ENCODE measurements around the gene PHTF1. TPM values are rescaled to one million over a fixed set of nuclear protein-coding genes. Genes with fewer than 3 reads are reported as not detected.

PHTF1 gene
- total RNA-seq, 4 donors from 2014 or later = 10.2 to 13.3 (median 11.8) TPM

- TF ChIP-seq POLR2AphosphoS5 (IDR thresholded peaks at IDR 0.05) (no peak), EP300 (IDR thresholded peaks at IDR 0.05) (no peak), POLR2A (IDR thresholded peaks at IDR 0.05; ENCODE audit: low read depth) (no peak), CTCF (IDR thresholded peaks at IDR 0.05) (no peak)
These were observed 45.4 kb upstream of the PHTF1 start for GRCh38 chr1:113804421-113805255.

GRCh38 chr1:113802367-113803007, 43.2 kb upstream of the PHTF1 start:
- Histone ChIP-seq H3K36me3 (peaks cover 0 to 7% (median 3%) of the 10 kb centered on the region in 4 donors), H3K4me1 (peaks cover 41 to 74% (median 72%) of the 10 kb centered on the region in 4 donors), H3K9me3 (no peaks in the 10 kb centered on the region), H3K4me3 (no peak overlapping the region), H3K27me3 (no peaks in the 10 kb centered on the region), H3K27ac (replicated peaks in 1 of 4) (no peak overlapping the region)
- intact Hi-C loops (cut with DNase I) = loop anchor here (5.0 kb wide), 1 partner anchor 35 kb away; no protein-coding TSS in a partner anchor
- no peak for DNase-seq (ENCODE audit: extremely low spot score)
- no peak for TF ChIP-seq CTCF (IDR thresholded peaks at IDR 0.05)
- no peak for TF ChIP-seq EP300 (IDR thresholded peaks at IDR 0.05)
- no peak for TF ChIP-seq POLR2AphosphoS5 (IDR thresholded peaks at IDR 0.05)
- TF ChIP-seq POLR2A (IDR thresholded peaks at IDR 0.05; ENCODE audit: low read depth) = no peak
- 95% methylated on average over 3 of the region's 3 CpGs for WGBS

More at GRCh38 chr1:113804421-113805255, 45.4 kb upstream of the PHTF1 start:
- intact Hi-C loops (cut with DNase I) = loop anchor here (5.0 kb wide), 1 partner anchor 37 kb away; no protein-coding TSS in a partner anchor
- Histone ChIP-seq H3K4me3 (no peak overlapping the region), H3K27ac (replicated peaks in 1 of 4) (no peak overlapping the region), H3K36me3 (peaks cover 0 to 5% (median 0%) of the 10 kb centered on the region in 4 donors), H3K27me3 (no peaks in the 10 kb centered on the region), H3K4me1 (peaks cover 38 to 82% (median 76%) of the 10 kb centered on the region in 4 donors), H3K9me3 (no peaks in the 10 kb centered on the region)
- 76% methylated on average over 8 of the region's 8 CpGs for WGBS
- no peak for DNase-seq (ENCODE audit: extremely low spot score)

GRCh38 chr1:113800487-113800886, 41.2 kb upstream of the PHTF1 start:
- WGBS = 51% methylated on average over 3 of the region's 3 CpGs
- DNase-seq (ENCODE audit: extremely low spot score) = no peak
- H3K27me3 ChIP-seq = no peaks in the 10 kb centered on the region
- no peak overlapping the region for H3K27ac ChIP-seq (replicated peaks in 1 of 4)
- H3K4me1 ChIP-seq = peaks cover 41 to 67% (median 66%) of the 10 kb centered on the region in 4 donors
- TF ChIP-seq POLR2AphosphoS5 (IDR thresholded peaks at IDR 0.05) = no peak
- TF ChIP-seq POLR2A (IDR thresholded peaks at IDR 0.05; ENCODE audit: low read depth) = no peak
- TF ChIP-seq CTCF (IDR thresholded peaks at IDR 0.05) = no peak
- no peak for TF ChIP-seq EP300 (IDR thresholded peaks at IDR 0.05)
- intact Hi-C loops (cut with DNase I) = loop anchor here (5.0 kb wide), 1 partner anchor 33 kb away; no protein-coding TSS in a partner anchor
- no peaks in the 10 kb centered on the region for H3K9me3 ChIP-seq
- H3K4me3 ChIP-seq = peak overlapping the region in 1 of 4 donors; percentile 11
- peaks cover 0 to 21% (median 10%) of the 10 kb centered on the region in 4 donors for H3K36me3 ChIP-seq

GRCh38 chr1:113797472-113797871, 38.2 kb upstream of the PHTF1 start:
- no peak overlapping the region for H3K27ac ChIP-seq (replicated peaks in 1 of 4)
- no peaks in the 10 kb centered on the region for H3K27me3 ChIP-seq
- peaks cover 36 to 52% (median 46%) of the 10 kb centered on the region in 4 donors for H3K4me1 ChIP-seq
- 87% methylated on average over 4 of the region's 4 CpGs for WGBS
- DNase-seq (ENCODE audit: extremely low spot score) = no peak
- intact Hi-C loops (cut with DNase I) = no loop called here
- no peak for TF ChIP-seq POLR2AphosphoS5 (IDR thresholded peaks at IDR 0.05)
- TF ChIP-seq CTCF (IDR thresholded peaks at IDR 0.05) = no peak
- TF ChIP-seq POLR2A (IDR thresholded peaks at IDR 0.05; ENCODE audit: low read depth) = no peak
- no peak for TF ChIP-seq EP300 (IDR thresholded peaks at IDR 0.05)
- no peak overlapping the region for H3K4me3 ChIP-seq
- H3K36me3 ChIP-seq = peaks cover 0 to 23% (median 11%) of the 10 kb centered on the region in 4 donors
- H3K9me3 ChIP-seq = no peaks in the 10 kb centered on the region

Measured in esophagus muscularis mucosa (tissue), 4 donors.